ENCODE measurements around the gene CSMD2. TPM values are rescaled to one million over a fixed set of nuclear protein-coding genes. Genes with fewer than 3 reads are reported as not detected.

The CSMD2 gene
- total and polyA plus RNA-seq, 2 of the 8 experiments (the other 6 are each of a cell fraction or from before 2014, with no cell fraction given) = 7.0 to 14.7 TPM

DNA sequence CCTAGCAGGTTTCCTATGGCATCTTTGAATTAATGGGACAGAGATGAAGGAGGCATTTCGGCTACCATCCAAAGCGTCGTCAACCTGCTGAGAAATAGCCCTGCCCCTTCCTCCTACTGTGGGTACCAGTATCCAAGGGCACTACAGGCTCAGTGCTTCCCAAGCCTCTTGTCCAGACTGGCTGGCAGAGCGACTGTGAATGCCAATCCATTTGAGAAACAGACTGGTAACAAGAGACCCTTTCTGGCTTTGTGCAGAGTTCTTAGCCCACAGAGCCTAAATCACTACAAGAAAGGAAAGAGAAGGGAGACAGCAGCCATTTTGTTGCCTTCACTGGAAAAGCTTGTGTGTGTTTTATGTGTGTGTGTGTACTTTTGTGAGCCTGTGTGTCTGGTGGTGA, 185.7 kb downstream of the CSMD2 start (continued):
- TF ChIP-seq SIN3A (conservative IDR thresholded peaks at IDR 0.05 in 1 of 2, IDR thresholded peaks at IDR 0.05 in 1 of 2; ENCODE audit: low read depth in 1 of 2, low read length in 2 of 2) = no peak
- no peak for TF ChIP-seq RXRA (IDR thresholded peaks at IDR 0.05; ENCODE audit: insufficient read depth, low read depth, low read length)
- no peak for TF ChIP-seq POU5F1 (IDR thresholded peaks at IDR 0.05; ENCODE audit: low read depth, low read length)
- TF ChIP-seq ZNF274 (IDR thresholded peaks at IDR 0.05; ENCODE audit: borderline replicate concordance, extremely low read depth, low read length) = no peak
- TF ChIP-seq SP1 (IDR thresholded peaks at IDR 0.05; ENCODE audit: low read depth, low read length) = no peak
- no peak for TF ChIP-seq TCF12 (IDR thresholded peaks at IDR 0.05; ENCODE audit: low read depth, low read length)
- TF ChIP-seq SP4 (IDR thresholded peaks at IDR 0.05; ENCODE audit: low read length) = no peak
- no peak for TF ChIP-seq TAF1 (IDR thresholded peaks at IDR 0.05; ENCODE audit: low read depth, low read length)
